GM15510 (cell line): ENCODE data around the gene CEP126.

Source experiments
- POLR2A ChIP-seq: IDR thresholded peaks from 3 replicates; pipeline ENCODE4 v1.6.1; 2011; ENCODE audit warnings: borderline replicate concordance; ENCODE audit not compliant: insufficient read length; ENCODE audit errors: extremely low read depth

Gene CEP126

GRCh38 chr11:101913656-101914055 lies 1.2 kb upstream of the CEP126 start:
- TF ChIP-seq POLR2A: no peak

DNA sequence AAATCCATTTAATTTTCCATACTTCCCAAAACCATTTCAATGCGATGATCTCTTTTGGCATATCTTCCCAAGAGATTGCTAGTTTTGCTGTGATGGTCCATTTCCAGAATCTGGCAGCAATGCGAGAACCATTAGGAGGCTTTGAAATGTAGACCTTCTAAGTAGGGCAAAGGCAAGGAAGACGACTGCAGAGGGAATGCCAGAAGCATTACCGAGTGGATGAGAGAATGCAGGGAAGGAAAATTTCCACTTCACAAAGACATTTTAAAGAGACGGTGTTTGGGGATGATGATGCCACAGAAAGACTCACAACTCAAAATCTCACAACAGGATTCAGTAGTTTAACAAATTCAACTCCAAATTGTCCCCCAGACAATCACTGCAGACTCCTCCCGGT lies 471 bp upstream of the CEP126 start:
- no peak for TF ChIP-seq POLR2A

DNA sequence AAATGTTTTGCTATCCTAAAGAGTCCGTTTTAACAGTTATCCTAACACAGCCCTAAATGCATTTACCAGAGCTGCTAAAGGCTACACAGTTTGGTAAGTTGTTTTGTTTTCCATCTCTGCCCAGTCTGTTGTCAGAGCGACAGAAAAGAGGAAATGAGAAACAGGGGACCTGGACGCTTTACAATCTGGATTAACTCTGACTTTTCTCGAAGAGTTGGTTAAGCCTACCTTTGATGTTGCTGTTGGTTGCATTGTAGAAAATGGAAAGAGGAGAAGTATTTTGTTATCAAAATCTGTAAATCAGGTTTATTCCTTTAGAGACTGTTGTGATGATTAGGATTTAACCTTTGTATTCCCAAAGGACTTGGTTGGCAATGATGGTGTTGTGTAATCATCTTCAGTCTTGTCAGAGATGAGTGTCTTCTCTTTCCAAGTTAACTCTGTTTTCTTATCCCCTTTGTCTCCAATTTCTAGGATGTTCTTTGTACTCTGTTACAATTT lies 1.0 kb downstream of the CEP126 start:
- TF ChIP-seq POLR2A: no peak

GRCh38 chr11:101916422-101916821 lies 1.6 kb downstream of the CEP126 start, which contains the start of gene ANGPTL5:
Gene ANGPTL5, minus strand, starts transcription at chr11:101916522. Its CDS starts 8,613 bp downstream, at chr11:101907909.
- no peak for TF ChIP-seq POLR2A

DNA sequence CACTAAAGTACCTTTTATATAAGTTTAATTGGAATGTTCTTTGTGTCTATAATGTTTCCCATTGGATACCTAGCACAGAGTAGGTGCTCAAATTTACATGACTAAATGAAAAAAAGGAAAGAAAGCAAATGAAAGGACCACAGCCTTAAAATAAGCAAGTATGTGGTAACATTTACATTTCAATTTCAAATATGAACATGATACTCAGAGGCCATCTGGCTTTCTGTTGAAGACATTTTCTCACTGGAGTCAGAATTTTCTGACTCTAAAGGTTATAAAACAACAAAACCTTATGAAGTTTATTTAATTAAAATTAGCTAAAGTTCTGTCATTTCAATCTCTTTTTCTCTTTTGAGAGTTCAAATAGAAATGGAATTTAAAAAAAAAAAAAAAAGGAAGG lies 2.4 kb downstream of the CEP126 start:
- no peak for TF ChIP-seq POLR2A

DNA sequence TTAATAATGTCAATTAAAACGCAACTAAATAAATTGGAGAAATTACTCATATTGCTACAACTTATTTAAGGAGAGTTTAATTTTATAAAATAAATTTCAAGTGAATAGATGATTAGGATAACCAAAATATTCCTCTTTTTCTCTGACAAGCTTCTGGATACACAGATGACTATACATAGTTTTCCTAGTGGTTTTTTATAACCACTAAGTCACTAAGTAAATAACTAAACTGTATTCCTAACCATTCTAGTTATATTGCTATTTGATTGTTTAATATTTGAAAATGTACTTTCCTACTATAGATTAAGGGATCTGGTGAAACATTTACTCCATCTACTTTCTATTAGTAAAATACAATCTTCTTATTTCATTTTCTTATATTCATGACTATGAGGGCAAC lies 6.2 kb downstream of the CEP126 start:
- no peak for TF ChIP-seq POLR2A

DNA sequence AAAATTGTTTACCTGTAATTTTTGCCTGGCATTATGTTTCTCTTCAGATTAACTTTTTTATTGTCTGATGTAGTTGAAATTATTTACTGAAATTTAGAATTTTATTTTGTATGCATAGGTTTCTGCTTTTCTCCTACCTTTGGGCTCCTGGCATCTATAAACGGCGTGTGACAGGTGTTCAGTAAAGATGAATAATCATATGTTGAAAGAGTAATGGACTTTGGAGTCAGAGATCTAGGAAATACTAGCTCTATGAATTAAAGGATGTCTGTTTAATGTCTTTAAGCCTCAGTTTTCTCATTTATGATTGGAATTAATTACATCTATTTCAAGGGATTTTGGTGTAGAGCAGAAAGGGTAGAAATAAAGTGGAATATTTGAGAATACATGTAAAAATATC lies 8.7 kb downstream of the CEP126 start:
- TF ChIP-seq POLR2A: no peak

DNA sequence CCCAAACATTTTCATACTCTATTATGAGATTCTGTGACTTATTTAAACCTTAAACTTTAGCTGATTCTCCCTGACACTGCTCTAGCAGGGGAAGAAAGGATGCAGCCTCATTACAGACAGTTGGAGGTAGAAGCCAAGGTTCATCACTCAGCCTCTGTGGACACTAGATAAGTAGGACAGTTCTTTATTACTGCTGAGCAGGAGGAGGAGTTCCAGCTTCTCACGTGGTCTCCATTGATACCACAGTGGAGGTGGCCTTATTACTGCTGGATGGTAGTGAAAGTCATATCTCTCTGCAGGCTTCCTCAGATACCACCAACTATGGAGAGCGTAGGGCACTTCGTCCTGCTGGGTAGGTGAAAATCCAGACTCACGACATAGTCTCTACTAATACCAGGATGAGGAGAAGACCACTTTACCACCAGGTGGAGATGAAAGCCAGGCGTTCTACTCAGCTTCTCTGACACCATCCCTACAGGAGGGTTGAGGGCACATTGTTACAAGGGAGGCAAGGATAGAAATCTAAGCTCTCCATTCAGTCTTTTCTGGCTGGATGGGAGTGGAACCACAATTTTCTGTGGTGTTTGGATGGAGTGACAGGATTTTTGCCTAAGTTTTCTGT lies 14.6 kb downstream of the CEP126 start:
- TF ChIP-seq POLR2A: no peak

- TF ChIP-seq POLR2A: no peak
Observed at GRCh38 chr11:101931692-101932091, 16.9 kb downstream of the CEP126 start.

- TF ChIP-seq POLR2A: no peak
Observed at GRCh38 chr11:101940901-101941520, 26.2 kb downstream of the CEP126 start.

DNA sequence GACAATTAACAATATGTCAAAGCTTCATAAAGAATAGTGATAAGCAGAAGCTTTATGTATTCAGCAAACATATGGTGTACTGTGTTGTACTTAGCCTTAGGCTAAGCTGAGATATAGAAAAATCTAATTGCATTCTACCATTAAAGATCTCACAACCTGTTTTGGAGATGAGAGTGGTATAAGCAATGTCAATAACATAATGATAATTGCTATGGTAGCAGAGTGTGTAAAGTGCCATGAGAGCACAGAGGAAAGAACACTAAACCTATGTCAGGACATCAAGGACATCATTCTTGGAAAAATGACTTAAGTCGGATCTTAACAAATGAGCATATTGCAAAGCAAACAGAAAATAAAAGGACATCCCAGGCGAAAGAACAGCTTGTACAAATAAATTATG lies 30.1 kb downstream of the CEP126 start:
- no peak for TF ChIP-seq POLR2A

DNA sequence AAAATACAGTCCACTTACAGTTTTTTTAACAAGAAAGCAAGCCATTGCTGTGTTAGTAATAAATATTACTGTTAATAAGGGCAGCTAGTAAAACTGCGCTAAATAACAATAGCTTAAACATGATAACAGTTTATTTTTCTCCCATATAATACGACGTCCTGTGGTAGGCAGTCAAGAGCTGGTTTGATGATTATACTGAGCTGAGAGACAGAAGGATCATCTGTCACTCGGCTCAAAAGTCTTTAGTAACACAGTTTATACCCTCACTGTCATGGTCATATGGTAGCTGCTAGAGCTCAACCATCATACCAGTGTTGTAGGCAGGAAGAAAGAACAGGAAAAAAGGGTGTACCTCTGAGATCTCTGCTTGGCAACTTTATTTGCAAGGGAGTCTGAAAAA lies 30.6 kb downstream of the CEP126 start:
- no peak for TF ChIP-seq POLR2A

DNA sequence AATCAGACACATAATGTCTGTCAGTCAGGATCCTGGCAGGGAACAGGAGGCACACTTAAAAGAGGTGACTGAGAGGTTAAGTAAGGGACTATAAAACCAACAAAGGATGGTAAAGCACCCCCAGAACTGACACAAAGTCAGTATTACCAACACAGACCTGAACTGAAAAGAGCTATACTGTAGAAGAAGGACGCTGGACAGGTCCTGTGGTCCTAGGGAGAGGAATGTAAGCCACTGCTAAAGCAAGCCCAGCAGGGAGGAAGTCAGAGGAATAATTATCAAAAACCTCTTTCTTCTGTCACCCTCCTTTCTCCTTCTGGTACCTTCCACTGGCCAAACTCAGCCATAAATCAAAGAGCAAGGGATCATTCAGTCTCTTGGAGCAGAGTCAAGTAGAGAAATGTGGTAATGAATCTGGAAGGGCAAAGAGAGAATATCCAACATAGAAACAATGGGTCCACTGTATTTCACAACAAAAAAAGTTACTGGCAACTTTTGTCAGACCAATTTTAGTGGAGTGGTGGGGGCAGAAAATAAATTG lies 34.9 kb downstream of the CEP126 start:
- TF ChIP-seq POLR2A: no peak

DNA sequence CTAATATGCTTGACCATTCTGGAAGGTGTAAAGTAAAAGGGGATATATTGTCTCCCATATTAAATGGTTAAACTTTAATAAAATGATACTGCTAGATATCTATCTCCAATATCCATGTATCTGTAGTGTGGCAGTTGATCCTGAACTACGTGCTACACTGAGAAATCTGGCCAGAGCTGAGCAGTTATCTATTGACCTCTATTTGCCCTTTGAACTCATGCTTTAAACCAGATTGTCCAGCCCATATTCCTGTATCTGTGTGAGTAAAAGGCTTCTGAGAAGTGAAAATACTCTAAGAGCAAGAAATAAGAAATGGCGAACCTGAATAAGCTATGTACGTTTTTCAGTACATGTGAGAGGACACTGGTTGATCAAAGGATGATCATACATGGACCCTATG lies 40.5 kb downstream of the CEP126 start:
- TF ChIP-seq POLR2A: no peak

DNA sequence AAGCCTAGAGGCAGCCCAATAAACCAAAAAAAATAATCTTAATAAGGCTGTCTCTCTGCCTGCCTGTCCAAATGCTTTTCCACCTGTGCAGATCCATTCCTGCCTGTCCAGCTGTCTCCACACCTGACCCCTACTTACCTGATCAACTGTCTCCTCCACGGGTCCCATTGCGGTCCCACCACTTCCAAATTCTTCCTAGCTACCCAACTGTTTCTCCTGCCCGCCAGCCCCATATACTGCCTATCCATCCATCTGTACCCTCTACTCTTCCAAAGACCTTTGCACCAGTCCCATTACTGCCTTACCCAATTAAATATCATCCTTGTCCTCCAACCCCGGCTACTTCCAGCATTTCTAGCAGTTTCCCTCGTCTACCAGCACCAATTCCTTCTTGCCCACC lies 40.9 kb downstream of the CEP126 start:
- TF ChIP-seq POLR2A: no peak

DNA sequence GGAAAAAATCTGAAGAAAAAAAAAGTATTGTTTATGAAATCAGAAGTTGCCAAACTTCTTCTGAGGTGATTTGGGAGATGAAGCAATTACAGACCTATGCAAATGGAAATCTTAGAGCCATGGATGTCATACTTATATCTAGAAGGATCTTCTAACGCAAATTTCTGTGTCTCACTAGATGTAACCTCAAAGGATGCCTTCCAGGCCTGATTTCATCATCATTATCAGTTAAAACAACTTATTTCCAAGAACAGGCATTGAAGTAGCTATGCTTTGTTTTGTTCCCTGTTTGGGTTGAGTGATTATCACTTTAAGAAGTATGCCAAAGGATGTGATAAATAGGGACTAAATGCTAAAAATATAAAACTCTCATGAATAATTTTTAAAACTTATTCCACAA lies 45.4 kb downstream of the CEP126 start:
- TF ChIP-seq POLR2A: no peak
